Neural cell (in vitro differentiated cells): ENCODE data around the gene TDRD12. TPM values are rescaled to one million over a fixed set of nuclear protein-coding genes. Genes with fewer than 3 reads are reported as not detected.

Source experiments
- H2AFZ ChIP-seq: fragments of 200-600, 300-800 bp; sonication (generic), shearing (Covaris generic); 2 replicates; pipeline ENCODE4 v1.6.0; 2014; ENCODE audit warnings: low read depth, mild to moderate bottlenecking, antibody characterized with exemption, low read length, moderate library complexity
- H3F3A ChIP-seq: fragments of 200-600 bp; shearing (Covaris generic); 2 replicates; pipeline ENCODE4 v1.6.1; 2016; ENCODE audit warnings: mild to moderate bottlenecking, moderate library complexity, mixed read lengths, antibody characterized with exemption, low read length; ENCODE audit not compliant: insufficient read depth, poor library complexity, severe bottlenecking
- H3K27ac ChIP-seq: fragments of 200-600, 300-800 bp; sonication (generic), shearing (Covaris generic); 2 replicates; pipeline ENCODE4 v1.5.1; 2014; ENCODE audit warnings: mild to moderate bottlenecking, low read length, moderate library complexity
- H3K27me3 ChIP-seq: fragments of 300-800, 200-600 bp; sonication (generic), shearing (Covaris generic); 2 replicates; pipeline ENCODE4 v1.6.0; 2014; ENCODE audit warnings: mild to moderate bottlenecking, low read depth, low read length, moderate library complexity; ENCODE audit not compliant: insufficient read depth
- H3K36me3 ChIP-seq: fragments of 300-800, 200-600 bp; sonication (generic), shearing (Covaris generic); 2 replicates; pipeline ENCODE4 v1.5.1; 2014; ENCODE audit warnings: mild to moderate bottlenecking, antibody characterized with exemption, low read length, moderate library complexity; ENCODE audit not compliant: insufficient read depth
- H3K4me2 ChIP-seq: fragments of 300-800, 200-600 bp; sonication (generic), shearing (Covaris generic); 2 replicates; pipeline ENCODE4 v1.6.0; 2014; ENCODE audit warnings: mild to moderate bottlenecking, low read length
- H3K4me3 ChIP-seq: fragments of 300-800, 200-600 bp; sonication (generic), shearing (Covaris generic); 2 replicates; pipeline ENCODE4 v1.5.1; 2014; ENCODE audit warnings: mild to moderate bottlenecking, low read length, moderate library complexity
- H3K79me2 ChIP-seq: fragments of 200-600 bp; shearing (Covaris generic); replicated peaks from 2 replicates; pipeline ENCODE4 v1.6.0; 2014; ENCODE audit warnings: mild to moderate bottlenecking, low read length, moderate library complexity; ENCODE audit not compliant: insufficient read depth
- H3K9ac ChIP-seq: fragments of 300-800, 200-600 bp; sonication (generic), shearing (Covaris generic); 2 replicates; pipeline ENCODE4 v1.6.1; 2016; ENCODE audit warnings: mild to moderate bottlenecking, low read length, mixed read lengths
- H3K9me2 ChIP-seq: fragments of 200-600 bp; shearing (Covaris generic); 2 replicates; pipeline ENCODE4 v1.6.1; 2016; ENCODE audit warnings: mild to moderate bottlenecking, low read length, mixed read lengths; ENCODE audit not compliant: insufficient read depth
- H3K9me3 ChIP-seq: fragments of 200-600, 300-800 bp; sonication (generic), shearing (Covaris generic); 2 replicates; pipeline ENCODE4 v1.6.1; 2016; ENCODE audit warnings: mild to moderate bottlenecking, mixed run types, low read length, moderate library complexity, mixed read lengths
- H4K20me1 ChIP-seq: fragments of 200-600 bp; shearing (Covaris generic); 2 replicates; pipeline ENCODE4 v1.6.1; 2016; ENCODE audit warnings: mild to moderate bottlenecking, mixed run types; ENCODE audit not compliant: insufficient read depth
- EP300 ChIP-seq: fragments of 450-650 bp; conservative IDR thresholded peaks from 2 replicates; pipeline ENCODE4 v1.6.1; 2014; ENCODE audit warnings: antibody characterized with exemption, mild to moderate bottlenecking, moderate library complexity; ENCODE audit not compliant: poor library complexity, severe bottlenecking
- EZH2 ChIP-seq: fragments of 200-600, 300-800 bp; shearing (Covaris generic), sonication (generic); IDR thresholded peaks from 2 replicates; pipeline ENCODE4 v1.6.1; 2014; ENCODE audit warnings: antibody characterized with exemption, low read length, borderline replicate concordance, mild to moderate bottlenecking; ENCODE audit not compliant: insufficient read depth, poor library complexity, severe bottlenecking
- MXI1 ChIP-seq: fragments of 450-650 bp; conservative IDR thresholded peaks from 2 replicates; pipeline ENCODE4 v1.6.1; 2014; ENCODE audit warnings: antibody characterized with exemption, mild to moderate bottlenecking; ENCODE audit not compliant: poor library complexity, severe bottlenecking
- POLR2AphosphoS5 ChIP-seq: IDR thresholded peaks from 2 replicates; pipeline ENCODE4 v1.6.1; 2012
- RAD21 ChIP-seq: fragments of 450-650 bp; conservative IDR thresholded peaks from 2 replicates; pipeline ENCODE4 v1.6.1; 2014; ENCODE audit warnings: antibody characterized with exemption, mild to moderate bottlenecking, moderate library complexity
- SMC3 ChIP-seq: fragments of 450-650 bp; conservative IDR thresholded peaks from 2 replicates; pipeline ENCODE4 v1.6.1; 2014; ENCODE audit warnings: antibody characterized with exemption, mild to moderate bottlenecking, moderate library complexity; ENCODE audit not compliant: poor library complexity
- TAF1 ChIP-seq: IDR thresholded peaks from 2 replicates; pipeline ENCODE4 v1.6.1; 2012; ENCODE audit warnings: low read depth
- polyA plus RNA-seq: library from polyadenylated mRNA; depleted of rRNA; stranded (reverse); fragments of >200 nt; gene quantifications from 2 replicates; pipeline ENCODE4 v1.2.3, GENCODE V29; 2014
- TF ChIP-seq, protein P1 (sequence below): IDR thresholded peaks from 2 replicates; pipeline ENCODE4 v1.6.1; 2012; ENCODE audit warnings: borderline replicate concordance
- TF ChIP-seq, protein P2 (sequence below): fragments of 450-650 bp; IDR thresholded peaks from 2 replicates; pipeline ENCODE4 v1.5.1; 2014; ENCODE audit warnings: antibody characterized with exemption, mild to moderate bottlenecking, moderate library complexity; ENCODE audit not compliant: poor library complexity, severe bottlenecking

The TDRD12 gene
- polyA plus RNA-seq, 1 donor from 2014 or later, result 9.2 TPM

DNA sequence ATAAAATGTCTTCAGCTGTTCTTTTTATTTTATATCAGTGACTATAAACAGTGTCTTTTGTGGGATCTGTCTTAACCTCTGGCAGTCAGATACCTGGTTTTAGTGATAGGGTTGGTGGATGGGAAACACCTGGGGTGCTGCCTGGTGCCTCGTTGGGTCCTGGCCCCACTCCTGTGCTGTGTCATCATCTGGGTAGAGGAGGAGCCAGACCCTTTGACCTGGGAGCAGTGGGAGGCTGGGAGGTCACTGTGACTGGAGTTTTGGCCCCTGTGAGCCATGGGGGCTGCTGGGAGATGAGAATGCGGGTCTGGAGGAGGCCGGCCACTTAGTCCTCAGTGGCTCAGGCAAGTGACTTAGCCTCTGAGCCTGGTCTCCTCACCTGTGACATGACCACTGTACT, 29.4 kb downstream of the TDRD12 start:
- H2AFZ ChIP-seq, result peak overlapping the region; percentile 29
- H3K9me2 ChIP-seq, result no peaks in the 10 kb centered on the region
- H3K9me3 ChIP-seq, result no peaks in the 10 kb centered on the region
- TF ChIP-seq RAD21, result no peak
- peak overlapping the region; percentile 71 for H3K9ac ChIP-seq
- peak overlapping the region; percentile 38 for H3K4me2 ChIP-seq
- H3K27me3 ChIP-seq, result no peaks in the 10 kb centered on the region
- H3K27ac ChIP-seq, result peak overlapping the region; percentile 92
- no peaks in the 10 kb centered on the region for H3K36me3 ChIP-seq
- H3F3A ChIP-seq, result peaks cover 8% of the 10 kb centered on the region
- H3K4me3 ChIP-seq, result peak overlapping the region; percentile 32
- H4K20me1 ChIP-seq, result no peaks in the 10 kb centered on the region
- no peaks in the 10 kb centered on the region for H3K79me2 ChIP-seq

DNA sequence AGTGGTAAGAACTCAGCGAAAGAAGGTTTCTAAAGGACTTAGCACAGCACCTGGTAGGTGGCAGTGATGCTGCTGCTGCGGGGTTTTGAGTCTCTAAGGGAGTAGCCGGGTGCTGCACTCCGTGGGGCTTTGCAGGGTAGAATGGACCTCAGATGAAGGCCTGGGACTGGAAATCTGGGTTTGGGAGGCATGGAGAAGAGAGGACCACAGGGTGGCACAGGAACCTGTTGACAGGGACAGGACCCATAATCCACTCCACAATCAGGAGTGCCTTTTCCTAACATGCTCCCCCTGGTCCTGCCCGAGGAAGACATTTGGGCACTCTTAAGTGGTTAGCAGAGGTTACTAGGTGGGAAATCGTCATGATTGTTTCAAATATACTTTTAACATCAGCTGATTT, 29.8 kb downstream of the TDRD12 start:
- H3K27me3 ChIP-seq, result no peaks in the 10 kb centered on the region
- H3K9ac ChIP-seq, result peak overlapping the region; percentile 71
- H3K9me3 ChIP-seq, result no peaks in the 10 kb centered on the region
- peak overlapping the region; percentile 38 for H3K4me2 ChIP-seq
- H4K20me1 ChIP-seq, result no peaks in the 10 kb centered on the region
- no peaks in the 10 kb centered on the region for H3K79me2 ChIP-seq
- H3F3A ChIP-seq, result peaks cover 8% of the 10 kb centered on the region
- H3K27ac ChIP-seq, result peak overlapping the region; percentile 92
- no peak overlapping the region for H2AFZ ChIP-seq
- no peaks in the 10 kb centered on the region for H3K36me3 ChIP-seq
- peak overlapping the region; percentile 32 for H3K4me3 ChIP-seq
- TF ChIP-seq TAF1 (no peak), EP300 (no peak), SMC3 (no peak)
- TF ChIP-seq, protein P1, sequence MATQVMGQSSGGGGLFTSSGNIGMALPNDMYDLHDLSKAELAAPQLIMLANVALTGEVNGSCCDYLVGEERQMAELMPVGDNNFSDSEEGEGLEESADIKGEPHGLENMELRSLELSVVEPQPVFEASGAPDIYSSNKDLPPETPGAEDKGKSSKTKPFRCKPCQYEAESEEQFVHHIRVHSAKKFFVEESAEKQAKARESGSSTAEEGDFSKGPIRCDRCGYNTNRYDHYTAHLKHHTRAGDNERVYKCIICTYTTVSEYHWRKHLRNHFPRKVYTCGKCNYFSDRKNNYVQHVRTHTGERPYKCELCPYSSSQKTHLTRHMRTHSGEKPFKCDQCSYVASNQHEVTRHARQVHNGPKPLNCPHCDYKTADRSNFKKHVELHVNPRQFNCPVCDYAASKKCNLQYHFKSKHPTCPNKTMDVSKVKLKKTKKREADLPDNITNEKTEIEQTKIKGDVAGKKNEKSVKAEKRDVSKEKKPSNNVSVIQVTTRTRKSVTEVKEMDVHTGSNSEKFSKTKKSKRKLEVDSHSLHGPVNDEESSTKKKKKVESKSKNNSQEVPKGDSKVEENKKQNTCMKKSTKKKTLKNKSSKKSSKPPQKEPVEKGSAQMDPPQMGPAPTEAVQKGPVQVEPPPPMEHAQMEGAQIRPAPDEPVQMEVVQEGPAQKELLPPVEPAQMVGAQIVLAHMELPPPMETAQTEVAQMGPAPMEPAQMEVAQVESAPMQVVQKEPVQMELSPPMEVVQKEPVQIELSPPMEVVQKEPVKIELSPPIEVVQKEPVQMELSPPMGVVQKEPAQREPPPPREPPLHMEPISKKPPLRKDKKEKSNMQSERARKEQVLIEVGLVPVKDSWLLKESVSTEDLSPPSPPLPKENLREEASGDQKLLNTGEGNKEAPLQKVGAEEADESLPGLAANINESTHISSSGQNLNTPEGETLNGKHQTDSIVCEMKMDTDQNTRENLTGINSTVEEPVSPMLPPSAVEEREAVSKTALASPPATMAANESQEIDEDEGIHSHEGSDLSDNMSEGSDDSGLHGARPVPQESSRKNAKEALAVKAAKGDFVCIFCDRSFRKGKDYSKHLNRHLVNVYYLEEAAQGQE, result no peak
- TF ChIP-seq, protein P2, sequence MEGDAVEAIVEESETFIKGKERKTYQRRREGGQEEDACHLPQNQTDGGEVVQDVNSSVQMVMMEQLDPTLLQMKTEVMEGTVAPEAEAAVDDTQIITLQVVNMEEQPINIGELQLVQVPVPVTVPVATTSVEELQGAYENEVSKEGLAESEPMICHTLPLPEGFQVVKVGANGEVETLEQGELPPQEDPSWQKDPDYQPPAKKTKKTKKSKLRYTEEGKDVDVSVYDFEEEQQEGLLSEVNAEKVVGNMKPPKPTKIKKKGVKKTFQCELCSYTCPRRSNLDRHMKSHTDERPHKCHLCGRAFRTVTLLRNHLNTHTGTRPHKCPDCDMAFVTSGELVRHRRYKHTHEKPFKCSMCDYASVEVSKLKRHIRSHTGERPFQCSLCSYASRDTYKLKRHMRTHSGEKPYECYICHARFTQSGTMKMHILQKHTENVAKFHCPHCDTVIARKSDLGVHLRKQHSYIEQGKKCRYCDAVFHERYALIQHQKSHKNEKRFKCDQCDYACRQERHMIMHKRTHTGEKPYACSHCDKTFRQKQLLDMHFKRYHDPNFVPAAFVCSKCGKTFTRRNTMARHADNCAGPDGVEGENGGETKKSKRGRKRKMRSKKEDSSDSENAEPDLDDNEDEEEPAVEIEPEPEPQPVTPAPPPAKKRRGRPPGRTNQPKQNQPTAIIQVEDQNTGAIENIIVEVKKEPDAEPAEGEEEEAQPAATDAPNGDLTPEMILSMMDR, result no peak
- H3K9me2 ChIP-seq, result no peaks in the 10 kb centered on the region

DNA sequence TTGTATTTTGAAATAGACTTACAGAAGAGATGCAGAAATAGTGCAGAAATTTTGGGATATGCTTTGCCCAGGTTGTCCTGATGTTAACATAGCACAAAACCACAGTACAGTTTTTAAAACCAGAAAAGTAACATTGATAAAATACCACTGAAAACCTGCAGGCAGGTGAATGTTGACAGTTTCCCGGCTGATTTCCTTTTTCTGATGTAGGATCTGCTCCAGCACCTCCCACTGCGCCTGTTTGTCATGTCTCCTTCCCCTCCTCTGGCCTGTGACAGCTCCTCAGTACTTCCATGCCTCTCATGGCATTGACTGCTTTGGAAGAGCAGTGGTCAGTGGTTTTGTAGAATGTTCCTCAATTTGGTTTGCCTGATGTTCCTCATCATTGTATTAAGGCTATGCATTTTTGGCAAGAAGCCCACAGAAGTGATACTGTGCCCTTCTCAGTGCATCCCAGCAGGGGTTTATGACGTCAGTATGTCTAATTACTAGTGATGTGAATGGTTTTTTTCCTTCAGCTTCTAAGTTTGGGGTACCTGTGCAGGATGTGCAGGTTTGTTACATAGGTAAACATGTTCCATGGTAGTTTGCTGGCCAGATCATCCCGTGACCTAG, 31.0 kb downstream of the TDRD12 start:
- Histone ChIP-seq H3K36me3 (no peaks in the 10 kb centered on the region), H2AFZ (no peak overlapping the region), H3K27me3 (no peaks in the 10 kb centered on the region), H3K9me2 (no peaks in the 10 kb centered on the region), H3K9ac (no peak overlapping the region), H3K4me2 (no peak overlapping the region), H3K4me3 (no peak overlapping the region), H3K9me3 (no peaks in the 10 kb centered on the region), H3F3A (no peaks in the 10 kb centered on the region), H3K79me2 (no peaks in the 10 kb centered on the region), H3K27ac (no peak overlapping the region), H4K20me1 (no peaks in the 10 kb centered on the region)
- no peak for TF ChIP-seq POLR2AphosphoS5
- no peak for TF ChIP-seq RAD21
- TF ChIP-seq, protein P1, result no peak
- TF ChIP-seq SMC3, result no peak
- no peak for TF ChIP-seq MXI1
- no peak for TF ChIP-seq EZH2
- TF ChIP-seq TAF1, result no peak
- TF ChIP-seq, protein P2, result no peak
- TF ChIP-seq EP300, result no peak
